Left renal cortex interstitium (tissue), 4 donors: ENCODE measurements around the gene ANK2. TPM values are rescaled to one million over a fixed set of nuclear protein-coding genes. Genes with fewer than 3 reads are reported as not detected.

Source experiments
- DNase-seq, 4 donors: peaks; one replicate each; pipeline ENCODE4 v3.0.0-alpha.2; 2013; ENCODE audit warnings: low read depth in 4 of 4, low spot score in 2 of 4, missing footprints in 1 of 4
- polyA plus RNA-seq, 4 donors: library from polyadenylated mRNA; unstranded; fragments of 120-200 nt; gene quantifications; one replicate each; pipeline ENCODE4 v1.2.1, GENCODE V29; 2013; ENCODE audit not compliant: insufficient read length in 4 of 4

Gene ANK2
- polyA plus RNA-seq, 4 donors = 57.9 to 66.5 (median 61.6) TPM

DNA sequence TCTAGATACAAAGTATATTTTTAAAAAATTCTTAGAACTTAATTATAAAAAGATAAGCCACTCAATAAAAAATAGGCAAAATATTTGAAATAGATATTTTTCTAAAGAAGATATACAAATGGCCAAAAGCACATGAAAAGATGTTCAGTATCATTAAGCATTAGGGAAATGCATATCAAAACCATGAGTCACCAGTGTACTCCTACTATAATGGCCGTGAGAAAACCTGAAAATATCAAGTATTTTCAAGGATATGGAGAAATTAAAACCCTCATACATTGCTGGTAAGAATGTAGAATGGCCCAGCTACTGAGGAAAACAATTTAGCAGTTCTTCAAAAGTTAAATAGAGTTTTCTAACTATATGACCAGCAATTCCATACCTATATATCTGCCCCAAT, 374.2 kb downstream of the ANK2 start:
- no peak for DNase-seq

DNA sequence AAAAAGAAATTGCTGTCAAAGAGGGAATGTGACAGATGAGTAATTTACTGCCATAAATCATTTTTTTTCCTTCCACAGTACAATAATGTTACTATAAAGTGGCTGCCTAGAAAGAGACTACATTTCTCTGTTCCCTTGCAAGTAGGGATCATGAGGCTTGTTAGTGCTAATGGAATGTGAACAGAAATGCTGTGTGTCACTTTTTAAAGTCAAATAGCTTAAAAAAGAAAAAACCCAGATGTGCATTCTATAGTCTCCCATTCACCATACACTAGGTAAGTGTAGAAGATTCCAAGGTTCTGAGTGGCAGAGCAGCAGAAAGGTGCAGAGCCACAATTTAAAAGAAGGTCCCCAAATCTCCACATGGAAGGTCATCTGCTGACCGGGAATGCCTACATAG, 383.7 kb downstream of the ANK2 start:
- DNase-seq = no peak
